ENCODE results near the gene ARHGAP31.

DNA sequence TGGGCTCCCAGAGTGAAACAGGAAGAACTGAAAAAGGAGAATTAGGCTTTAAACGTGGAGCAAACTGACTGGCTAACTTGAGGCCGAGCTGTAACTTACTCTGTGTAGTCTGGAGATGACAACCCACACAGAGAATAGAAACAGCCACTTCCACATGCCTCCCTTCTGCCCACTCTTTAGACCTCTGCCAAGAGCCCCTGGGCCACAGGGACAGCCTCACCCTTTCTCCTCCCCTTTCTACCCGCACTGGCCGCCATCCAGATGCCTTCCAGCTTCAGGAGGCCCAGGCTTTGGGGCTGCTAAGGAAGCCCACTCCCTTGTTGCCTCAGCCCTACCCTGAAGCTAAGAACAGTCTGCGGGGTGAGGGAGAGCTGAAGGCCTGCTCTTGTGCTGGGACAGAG is 6.8 kb downstream of the ARHGAP31 start:
- no peak for TF ChIP-seq POLR2A (IDR thresholded peaks at IDR 0.05; ENCODE audit: low read length)
- TF ChIP-seq GATA1 (IDR thresholded peaks at IDR 0.05; ENCODE audit: low read depth, low read length): no peak
